Activated CD8-positive, alpha-beta T cell treated with anti-CD3 and anti-CD28 coated beads for 36 hours (primary cell): ENCODE results near the gene NUDT4. TPM values are rescaled to one million over a fixed set of nuclear protein-coding genes. Genes with fewer than 3 reads are reported as not detected.
A peak's percentile ranks its signal among the peaks of the same experiment; 100 is the strongest.

ENCODE experiments used
- ATAC-seq: fragments of 200-7000 bp; cut with Tn5 transposase; one replicate; pipeline ENCODE4 v1.10.0; 2021; ENCODE audit warnings: mild to moderate bottlenecking, moderate library complexity
- CTCF ChIA-PET: fragments of 350-600 bp; sonication (Branson Sonifier 250); formaldehyde crosslinking; loops from one replicate; lab custom pipeline; 2021; ENCODE audit warnings: antibody characterized with exemption; lab: Charles Lee
- POLR2A ChIA-PET: fragments of 350-600 bp; sonication (Branson Sonifier 250); formaldehyde crosslinking; loops from one replicate; lab custom pipeline; 2021; ENCODE audit warnings: antibody characterized with exemption; lab: Charles Lee
- DNase-seq: peaks from one replicate; pipeline ENCODE4 v3.0.0-alpha.2; 2020
- H3K27ac Mint-ChIP-seq: one replicate; pipeline ENCODE4 v1.8.0; 2021; ENCODE audit warnings: mild to moderate bottlenecking, mixed read lengths
- H3K27me3 Mint-ChIP-seq: one replicate; pipeline ENCODE4 v1.8.0; 2021; ENCODE audit warnings: mixed read lengths
- H3K36me3 Mint-ChIP-seq: one replicate; pipeline ENCODE4 v1.8.0; 2021; ENCODE audit warnings: low read depth, mixed read lengths
- H3K4me1 Mint-ChIP-seq: one replicate; pipeline ENCODE4 v1.8.0; 2021; ENCODE audit warnings: low read depth, mixed read lengths
- H3K4me3 Mint-ChIP-seq: one replicate; pipeline ENCODE4 v1.8.0; 2021; ENCODE audit warnings: mild to moderate bottlenecking, moderate library complexity, mixed read lengths
- H3K9me3 Mint-ChIP-seq: one replicate; pipeline ENCODE4 v1.8.0; 2021; ENCODE audit warnings: mixed read lengths
- intact Hi-C: fragments of 100-400 bp; cut with micrococcal nuclease; formaldehyde crosslinking; loops from one replicate; pipeline ENCODE4 v1.10.0; 2022
- total RNA-seq, 2 experiments: library from RNA; stranded (reverse); gene quantifications; one replicate each; pipeline ENCODE4 v1.2.3, GENCODE V29; 2021
- TF ChIP-seq, protein P1 (sequence below): fragments of 200-600 bp; IDR thresholded peaks from one replicate; pipeline ENCODE4 v1.8.0; 2022; ENCODE audit warnings: antibody characterized with exemption, mild to moderate bottlenecking

Gene NUDT4
- 10 to 100 TPM; 54.9 to 61.9 TPM for total RNA-seq

DNA sequence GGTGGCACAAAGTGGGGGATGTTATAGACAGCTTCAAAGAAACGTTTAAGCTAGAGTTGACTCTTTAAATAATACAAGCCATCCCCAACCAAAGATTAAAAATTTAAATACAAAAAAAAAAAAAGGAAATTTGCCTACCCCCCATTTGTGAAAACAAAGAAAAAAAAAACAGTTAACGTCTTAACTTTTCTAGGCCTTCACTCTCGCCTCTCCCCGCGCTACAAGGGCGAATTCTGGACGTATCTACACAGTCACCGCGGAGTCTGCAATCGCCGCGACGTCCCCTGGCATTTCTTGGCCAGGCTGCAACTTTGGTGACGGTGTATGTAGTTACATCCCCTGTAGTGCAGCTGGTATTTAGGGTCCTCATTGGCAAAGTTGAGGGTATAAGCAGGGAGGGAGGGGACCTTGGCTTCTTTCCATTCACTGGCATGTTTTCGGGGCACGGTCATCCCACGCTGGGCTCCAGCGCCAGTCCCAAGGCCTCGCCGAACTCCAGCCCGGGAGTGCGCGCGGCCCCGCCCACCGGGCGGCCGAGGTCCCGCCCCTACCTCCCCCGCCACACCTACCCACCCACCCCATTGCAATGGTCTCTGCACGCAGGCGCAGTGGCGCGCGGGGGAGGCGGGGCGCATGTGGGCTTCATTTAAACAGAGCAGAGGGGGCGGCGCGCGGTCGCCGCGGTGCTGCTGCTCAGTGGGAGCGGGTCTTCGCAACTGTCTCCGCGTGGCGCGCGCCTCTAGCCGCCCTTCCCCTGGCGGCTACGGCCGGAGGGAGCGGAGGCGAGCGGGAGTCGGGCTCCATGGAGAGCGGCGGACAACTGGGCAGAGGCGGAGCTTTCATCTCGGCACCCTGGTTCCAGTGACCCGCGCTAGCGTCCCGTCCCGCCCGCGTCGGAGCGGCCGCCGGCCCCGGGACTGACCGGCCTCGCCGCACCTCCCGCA lies at the start of gene NUDT4:
Gene NUDT4 (plus strand): TSS at position 674 of the 944 bp plus-strand sequence. CDS start 398 bp downstream, outside the sequence.
- ChIA-PET POLR2A (no interaction called here), CTCF (interaction anchor here (1.6 kb wide), 1 partner anchor 10 kb away, joined by 4 read pairs; no protein-coding TSS in a partner anchor)
- Mint-ChIP-seq H3K27ac (peak within 1 kb of the TSS; percentile 99), H3K27me3 (no peaks in the 10 kb centered on the region), H3K4me1 (peaks cover 30% of the 10 kb centered on the region), H3K36me3 (peaks cover 13% of the 10 kb centered on the region), H3K4me3 (peak within 1 kb of the TSS; percentile 92), H3K9me3 (no peaks in the 10 kb centered on the region)
- intact Hi-C loops = loop anchor here (5.0 kb wide), 1 partner anchor 65 kb away; the partner anchor contains the start of gene UBE2N
- DNase-seq (peak; percentile 99), ATAC-seq (peak; percentile 82)
- TF ChIP-seq, protein P1, sequence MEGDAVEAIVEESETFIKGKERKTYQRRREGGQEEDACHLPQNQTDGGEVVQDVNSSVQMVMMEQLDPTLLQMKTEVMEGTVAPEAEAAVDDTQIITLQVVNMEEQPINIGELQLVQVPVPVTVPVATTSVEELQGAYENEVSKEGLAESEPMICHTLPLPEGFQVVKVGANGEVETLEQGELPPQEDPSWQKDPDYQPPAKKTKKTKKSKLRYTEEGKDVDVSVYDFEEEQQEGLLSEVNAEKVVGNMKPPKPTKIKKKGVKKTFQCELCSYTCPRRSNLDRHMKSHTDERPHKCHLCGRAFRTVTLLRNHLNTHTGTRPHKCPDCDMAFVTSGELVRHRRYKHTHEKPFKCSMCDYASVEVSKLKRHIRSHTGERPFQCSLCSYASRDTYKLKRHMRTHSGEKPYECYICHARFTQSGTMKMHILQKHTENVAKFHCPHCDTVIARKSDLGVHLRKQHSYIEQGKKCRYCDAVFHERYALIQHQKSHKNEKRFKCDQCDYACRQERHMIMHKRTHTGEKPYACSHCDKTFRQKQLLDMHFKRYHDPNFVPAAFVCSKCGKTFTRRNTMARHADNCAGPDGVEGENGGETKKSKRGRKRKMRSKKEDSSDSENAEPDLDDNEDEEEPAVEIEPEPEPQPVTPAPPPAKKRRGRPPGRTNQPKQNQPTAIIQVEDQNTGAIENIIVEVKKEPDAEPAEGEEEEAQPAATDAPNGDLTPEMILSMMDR = no peak

DNA sequence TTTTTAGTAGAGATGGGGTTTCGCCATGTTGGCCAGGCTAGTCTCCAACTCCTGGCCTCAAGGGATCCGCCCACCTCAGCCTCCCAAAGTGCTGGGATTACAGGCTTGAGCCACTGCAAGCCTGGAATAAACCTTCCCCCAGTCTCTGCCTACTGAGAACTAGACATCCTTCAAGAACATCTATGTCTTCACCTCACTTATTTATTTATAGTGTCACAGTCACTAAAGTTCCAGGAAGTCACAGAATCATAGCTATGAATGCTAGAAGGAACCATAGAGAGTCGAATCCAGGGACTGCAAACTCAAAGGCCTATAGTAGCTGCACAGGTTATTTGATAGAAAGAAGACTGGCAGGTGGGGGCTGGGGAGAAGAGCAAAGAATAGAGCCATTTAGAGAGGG lies 44.7 kb upstream of the NUDT4 start:
- intact Hi-C loops = no loop called here
- no peaks in the 10 kb centered on the region for H3K4me1 Mint-ChIP-seq
- no peak overlapping the region for H3K4me3 Mint-ChIP-seq
- H3K27ac Mint-ChIP-seq = no peak overlapping the region
- no peaks in the 10 kb centered on the region for H3K9me3 Mint-ChIP-seq
- ChIA-PET CTCF (no interaction called here), POLR2A (no interaction called here)
- no peaks in the 10 kb centered on the region for H3K27me3 Mint-ChIP-seq
- TF ChIP-seq, protein P1 = no peak
- H3K36me3 Mint-ChIP-seq = no peaks in the 10 kb centered on the region
- ATAC-seq = no peak
- no peak for DNase-seq

DNA sequence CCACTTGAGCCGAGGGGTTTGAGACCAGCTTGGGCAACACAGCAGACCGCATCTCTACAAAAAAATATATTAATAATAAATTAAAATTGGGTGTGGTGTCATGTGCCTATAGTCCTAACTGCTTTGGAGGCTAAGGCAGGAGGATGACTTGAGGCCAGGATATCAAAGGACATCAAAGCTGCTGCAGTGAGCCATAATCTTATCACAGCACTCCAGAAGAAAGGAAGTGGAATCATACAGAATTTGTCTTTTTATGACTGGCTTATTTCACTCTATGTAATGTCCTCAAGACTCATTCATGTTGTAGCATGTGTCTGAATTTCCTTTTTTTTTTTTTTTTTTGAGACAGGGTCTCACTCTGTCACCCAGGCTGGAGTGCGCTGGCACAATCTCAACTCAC lies 43.9 kb upstream of the NUDT4 start:
- no peaks in the 10 kb centered on the region for H3K9me3 Mint-ChIP-seq
- ATAC-seq = no peak
- no peaks in the 10 kb centered on the region for H3K36me3 Mint-ChIP-seq
- H3K4me1 Mint-ChIP-seq = no peaks in the 10 kb centered on the region
- TF ChIP-seq, protein P1 = no peak
- DNase-seq = no peak
- no peaks in the 10 kb centered on the region for H3K27me3 Mint-ChIP-seq
- H3K4me3 Mint-ChIP-seq = no peak overlapping the region
- intact Hi-C loops = no loop called here
- no peak overlapping the region for H3K27ac Mint-ChIP-seq
- CTCF ChIA-PET = no interaction called here
- POLR2A ChIA-PET = no interaction called here

DNA sequence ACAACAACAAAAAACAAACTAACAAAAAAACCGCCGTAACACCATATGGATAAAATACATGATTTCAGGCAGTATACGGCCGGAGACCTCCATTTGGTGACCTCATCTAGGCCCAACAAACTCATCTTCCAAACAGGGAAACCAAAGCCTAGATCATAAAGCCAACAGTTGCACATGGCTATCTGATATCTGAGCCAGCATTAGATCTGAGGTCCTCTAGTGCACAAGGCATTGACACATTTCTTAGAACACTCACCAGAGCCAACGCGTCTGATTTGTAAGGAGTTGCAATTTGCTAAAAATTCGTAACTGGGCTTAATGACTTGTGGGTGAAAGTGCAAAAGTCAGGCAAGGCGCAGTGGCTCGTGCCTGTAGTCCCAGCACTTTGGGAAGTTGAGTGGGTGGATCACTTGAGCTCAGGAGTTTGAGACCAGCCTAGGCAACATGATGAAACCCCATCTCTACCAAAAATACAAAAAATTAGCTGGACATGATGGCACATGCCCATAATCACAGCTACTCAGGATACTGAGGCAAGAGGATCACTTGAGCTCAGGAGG lies 42.0 kb upstream of the NUDT4 start:
- POLR2A ChIA-PET = no interaction called here
- Mint-ChIP-seq H3K27me3 (no peaks in the 10 kb centered on the region), H3K9me3 (no peaks in the 10 kb centered on the region), H3K36me3 (no peaks in the 10 kb centered on the region), H3K4me1 (no peaks in the 10 kb centered on the region), H3K27ac (no peak overlapping the region), H3K4me3 (no peak overlapping the region)
- DNase-seq = no peak
- ATAC-seq = no peak
- TF ChIP-seq, protein P1 = no peak
- intact Hi-C loops = no loop called here
- CTCF ChIA-PET = no interaction called here

DNA sequence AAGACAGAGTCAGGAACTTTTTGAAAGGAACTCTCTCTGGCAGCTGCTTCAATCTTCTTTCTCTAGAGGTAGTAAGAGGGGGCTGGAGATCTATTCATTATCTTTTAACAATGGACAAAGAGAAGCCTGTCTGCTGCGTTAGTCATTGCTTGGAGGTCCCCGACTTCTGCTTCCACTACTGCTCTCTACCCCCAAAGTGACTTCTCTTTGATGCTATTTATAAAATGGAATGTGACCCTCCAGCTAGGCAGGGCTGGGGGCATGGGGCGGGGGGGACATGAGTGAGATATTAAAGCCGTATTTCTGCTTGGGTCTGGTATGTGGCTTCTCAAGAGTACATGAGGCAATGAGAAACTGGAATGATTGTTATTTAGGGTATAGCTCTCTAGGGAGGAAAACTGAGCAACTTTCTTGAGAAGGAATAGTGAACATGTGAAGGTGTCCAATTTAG lies 41.4 kb upstream of the NUDT4 start:
- Mint-ChIP-seq H3K27ac (no peak overlapping the region), H3K4me1 (no peaks in the 10 kb centered on the region), H3K9me3 (no peaks in the 10 kb centered on the region), H3K36me3 (no peaks in the 10 kb centered on the region), H3K4me3 (no peak overlapping the region), H3K27me3 (no peaks in the 10 kb centered on the region)
- intact Hi-C loops = no loop called here
- no peak for ATAC-seq
- ChIA-PET POLR2A (no interaction called here), CTCF (no interaction called here)
- TF ChIP-seq, protein P1 = no peak
- DNase-seq = no peak
